ENCODE results near the gene ATP2A3. TPM values are rescaled to one million over a fixed set of nuclear protein-coding genes. Genes with fewer than 3 reads are reported as not detected.

The ATP2A3 gene
- total and polyA plus RNA-seq, 2 donors (not counting 3 experiments of a cell fraction or from before 2014, with no cell fraction given): 0.37 to 0.55 TPM

GRCh38 chr17:3994221-3994576 is 30.0 kb upstream of the ATP2A3 start:
- no TSS peak for BruUV-seq (replicated peaks)
- H2AFZ ChIP-seq (ENCODE audit: low read depth, low read length): no peak overlapping the region
- H3K9me1 ChIP-seq (replicated peaks; ENCODE audit: control insufficient read depth, extremely low read depth, insufficient read depth, low read length): no peaks in the 10 kb centered on the region
- intact Hi-C loops (cut with micrococcal nuclease): no loop called here
- peaks cover 2 to 4% of the 10 kb centered on the region in 2 experiments for H3K27me3 ChIP-seq (ENCODE audit: control insufficient read depth in 2 of 2, insufficient read depth in 2 of 2, low read length in 2 of 2)
- H3K4me2 ChIP-seq (ENCODE audit: insufficient read depth, low read length): no peak overlapping the region
- H4K20me1 ChIP-seq (replicated peaks; ENCODE audit: control insufficient read depth, extremely low read depth, insufficient read depth, low read length): no peaks in the 10 kb centered on the region
- H3K4me3 ChIP-seq (replicated peaks in 1 of 3; ENCODE audit: insufficient read depth in 1 of 3, low read depth in 1 of 3, low read length in 3 of 3): no peak overlapping the region
- no peak overlapping the region for H3K9ac ChIP-seq (replicated peaks; ENCODE audit: extremely low read depth, insufficient read depth, low read length)
- TF ChIP-seq EZH2 (IDR thresholded peaks at IDR 0.05; ENCODE audit: borderline replicate concordance, low read depth, low read length, severe bottlenecking) (no peak), MYC (IDR thresholded peaks at IDR 0.05; ENCODE audit: low read depth, low read length) (no peak), JUN (IDR thresholded peaks at IDR 0.05; ENCODE audit: borderline replicate concordance, insufficient read depth, insufficient read length, low read depth) (no peak), FOS (IDR thresholded peaks at IDR 0.05; ENCODE audit: borderline replicate concordance, insufficient read depth, low read length) (no peak), MAX (IDR thresholded peaks at IDR 0.05; ENCODE audit: insufficient read depth, insufficient read length) (no peak), CTCF (IDR thresholded peaks at IDR 0.05; ENCODE audit: extremely low read depth in 1 of 2, insufficient read depth in 1 of 2, low read depth in 1 of 2, low read length in 2 of 2) (no peak)
- dilution Hi-C loops (cut with MboI; ENCODE audit: extremely low pct_ligation_motif_present, low sequenced_read_pairs): no loop called here
- no peaks in the 10 kb centered on the region for H3K4me1 ChIP-seq (ENCODE audit: control insufficient read depth, extremely low read depth, insufficient read depth, low read length)
- ChIA-PET POLR2A (no interaction called here), CTCF (interaction anchor here (1.2 kb wide), 1 partner anchor 73 kb away, joined by 3 read pairs; no protein-coding TSS in a partner anchor)
- H3K79me2 ChIP-seq (ENCODE audit: control insufficient read depth, insufficient read depth, low read length): no peaks in the 10 kb centered on the region
- H3K36me3 ChIP-seq (ENCODE audit: control insufficient read depth in 2 of 2, extremely low read depth in 1 of 2, insufficient read depth in 2 of 2, low read length in 2 of 2): no peaks in the 10 kb centered on the region
- H3K9me3 ChIP-seq (replicated peaks; ENCODE audit: control insufficient read depth, insufficient read depth, low read length): no peaks in the 10 kb centered on the region
- no peak overlapping the region for H3K27ac ChIP-seq (ENCODE audit: insufficient read depth, low read depth, low read length)
- DNase-seq (ENCODE audit: low read depth, low spot score) (no peak), FAIRE-seq (no peak)
